Glomerular visceral epithelial cell (primary cell): ENCODE measurements around the gene LBX1.

Source experiments
- DNase-seq: peaks from one replicate; pipeline ENCODE4 v3.0.0-alpha.2; 2016; ENCODE audit errors: extremely low spot score

The LBX1 gene

GRCh38 chr10:101224910-101225823 is 4.1 kb downstream of the LBX1 start:
- DNase-seq, result no peak

GRCh38 chr10:101224060-101224909 is 5.0 kb downstream of the LBX1 start:
- no peak for DNase-seq

GRCh38 chr10:101223274-101224059 is 5.8 kb downstream of the LBX1 start:
- DNase-seq, result no peak

DNA sequence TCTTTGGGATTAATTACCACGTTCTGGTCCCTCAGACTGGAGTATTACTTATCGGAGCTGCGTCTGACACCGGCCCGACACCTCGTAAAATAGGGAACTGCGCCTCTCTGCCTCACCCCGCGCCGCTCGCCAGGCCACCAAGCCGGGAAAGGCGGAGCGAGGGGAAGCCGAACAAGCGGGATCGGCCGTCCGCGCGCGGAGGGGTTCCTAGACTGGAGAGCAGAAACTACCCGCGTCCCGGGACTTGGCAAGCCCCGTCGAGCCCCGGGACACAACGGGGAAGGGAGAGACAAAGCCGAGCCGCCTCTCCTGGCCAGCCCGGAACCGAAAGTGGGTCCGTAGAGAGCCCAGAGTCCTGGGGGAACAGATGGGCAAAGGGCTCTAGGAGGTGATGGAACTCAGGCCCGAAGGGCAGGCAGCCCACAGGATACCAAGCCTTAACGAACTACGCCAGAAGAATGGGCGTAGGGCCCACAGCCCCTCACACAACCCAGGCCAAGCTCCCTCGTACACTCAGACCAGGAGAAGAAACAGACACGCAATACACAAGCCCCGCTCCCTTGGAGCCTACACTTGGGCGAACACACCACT is 6.5 kb downstream of the LBX1 start:
- no peak for DNase-seq

DNA sequence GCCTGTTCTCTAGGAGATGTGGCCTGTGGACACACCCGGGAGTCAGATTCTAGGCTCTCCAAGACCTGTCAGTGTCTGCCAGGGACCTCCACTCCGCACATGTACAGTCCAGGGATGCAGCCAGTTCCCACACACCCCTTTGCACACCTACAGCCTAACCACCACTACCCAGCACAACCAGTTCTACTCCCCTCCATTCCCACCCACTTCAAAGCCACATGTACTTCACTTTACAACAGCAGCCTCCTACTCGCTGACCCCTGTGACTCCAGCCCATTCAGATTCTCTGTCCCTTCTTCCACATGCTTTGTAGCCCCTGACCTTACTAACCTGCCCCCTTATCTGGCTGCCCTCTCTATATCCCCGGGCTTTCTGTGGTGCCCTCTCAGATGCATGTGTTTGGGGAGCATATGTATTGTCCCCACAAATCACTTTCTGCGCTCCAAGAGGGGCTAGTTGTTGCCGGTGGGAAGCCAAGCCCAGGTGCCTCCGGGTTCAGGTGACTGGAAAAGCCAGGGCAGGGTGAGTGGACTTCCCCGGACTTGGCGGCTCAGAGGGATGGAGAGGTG is 7.2 kb downstream of the LBX1 start:
- DNase-seq, result no peak

DNA sequence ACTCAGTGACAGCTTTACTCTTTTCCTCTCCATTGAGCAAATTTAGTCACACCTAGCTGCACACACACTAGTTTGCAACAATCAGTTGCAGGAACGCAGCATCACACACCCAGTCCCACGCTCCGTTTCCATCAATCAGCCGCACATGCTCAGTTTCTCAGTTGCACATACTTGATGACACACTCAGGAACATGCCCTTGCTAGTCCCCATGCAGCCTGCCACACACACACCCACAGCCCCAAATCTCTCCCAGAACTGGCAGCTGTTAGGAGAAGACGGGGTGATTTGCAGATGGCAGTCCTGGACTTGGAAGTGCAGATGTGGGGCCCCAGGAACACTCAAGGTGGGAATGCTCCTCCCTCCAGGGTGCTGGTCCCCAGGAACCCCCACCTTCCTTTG is 7.7 kb downstream of the LBX1 start:
- no peak for DNase-seq

GRCh38 chr10:101219946-101220451 is 9.3 kb downstream of the LBX1 start:
- DNase-seq, result no peak

DNA sequence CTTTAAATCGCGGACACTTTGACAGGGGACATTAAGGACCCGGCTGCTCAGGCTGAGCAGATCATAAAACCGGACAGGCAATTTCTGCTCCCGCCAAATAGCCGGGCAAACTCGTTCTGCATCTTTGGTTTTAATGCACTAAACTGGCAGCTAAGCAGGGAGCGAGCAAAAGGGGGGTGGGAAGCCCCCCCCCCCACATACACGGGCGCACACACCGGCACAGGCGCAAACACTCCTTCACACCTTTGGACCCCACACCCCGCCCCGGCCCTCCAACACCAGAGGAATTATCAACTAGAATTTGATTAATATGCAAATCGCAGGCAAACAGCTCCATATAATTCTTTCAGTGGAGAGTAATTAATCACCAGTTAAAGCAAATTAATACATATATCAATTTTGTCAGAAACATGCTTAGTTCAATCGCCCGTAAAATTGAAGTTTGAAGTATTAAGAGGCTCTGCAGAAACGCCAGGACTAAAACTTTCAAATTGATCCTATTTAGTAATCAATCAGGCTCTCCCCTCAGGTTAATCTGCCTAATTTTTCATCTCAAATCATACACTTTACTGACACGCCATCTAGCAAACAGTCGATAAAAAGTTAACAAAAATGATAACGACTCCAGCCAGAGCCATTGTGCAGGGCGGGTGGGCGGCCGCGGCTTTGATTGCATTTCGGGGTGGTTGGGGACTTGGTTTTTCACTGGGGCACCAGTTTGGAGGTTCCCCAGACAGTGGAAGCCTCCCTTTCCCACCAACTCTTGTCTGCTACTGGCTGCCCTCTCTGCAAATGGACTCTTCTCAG is 9.9 kb downstream of the LBX1 start:
- DNase-seq, result no peak

DNA sequence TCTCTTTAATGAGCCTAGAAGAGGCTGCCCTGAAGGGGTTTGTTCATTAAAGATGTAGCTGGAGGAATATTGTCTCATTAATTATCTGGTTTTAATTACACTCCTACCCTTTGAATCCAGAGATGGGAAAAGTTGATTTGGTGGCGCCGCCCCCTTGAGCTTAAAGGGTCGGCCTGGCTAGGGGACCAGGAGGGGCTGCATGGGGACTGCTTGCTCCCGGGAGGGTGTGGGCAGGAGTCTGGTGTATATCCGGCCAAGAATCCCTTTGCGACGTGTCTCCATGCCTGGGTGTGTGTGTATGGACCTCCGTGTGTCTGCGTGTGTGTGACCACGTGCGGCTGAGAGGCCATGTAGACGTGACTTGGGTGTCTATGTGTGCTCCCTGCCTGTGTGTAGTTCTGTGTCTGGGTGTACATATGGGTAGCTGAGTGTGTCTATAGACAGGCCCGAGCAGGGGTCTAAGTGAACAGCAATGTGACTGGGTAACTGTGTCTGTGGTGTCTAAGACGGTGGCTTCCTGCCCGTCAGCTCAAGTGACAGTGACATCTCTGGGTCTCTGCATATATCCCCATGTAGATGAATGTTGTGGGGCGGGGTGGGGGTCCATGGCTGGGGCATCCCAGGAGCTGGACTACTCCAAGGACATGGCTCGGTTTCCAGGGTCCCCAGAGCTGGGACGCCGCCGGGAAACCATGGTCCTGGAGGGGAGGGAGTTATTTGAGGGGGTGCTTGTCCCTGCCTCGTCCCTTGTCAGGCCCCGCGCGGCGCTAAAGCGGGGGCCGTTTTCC is 10.7 kb downstream of the LBX1 start:
- DNase-seq, result no peak

DNA sequence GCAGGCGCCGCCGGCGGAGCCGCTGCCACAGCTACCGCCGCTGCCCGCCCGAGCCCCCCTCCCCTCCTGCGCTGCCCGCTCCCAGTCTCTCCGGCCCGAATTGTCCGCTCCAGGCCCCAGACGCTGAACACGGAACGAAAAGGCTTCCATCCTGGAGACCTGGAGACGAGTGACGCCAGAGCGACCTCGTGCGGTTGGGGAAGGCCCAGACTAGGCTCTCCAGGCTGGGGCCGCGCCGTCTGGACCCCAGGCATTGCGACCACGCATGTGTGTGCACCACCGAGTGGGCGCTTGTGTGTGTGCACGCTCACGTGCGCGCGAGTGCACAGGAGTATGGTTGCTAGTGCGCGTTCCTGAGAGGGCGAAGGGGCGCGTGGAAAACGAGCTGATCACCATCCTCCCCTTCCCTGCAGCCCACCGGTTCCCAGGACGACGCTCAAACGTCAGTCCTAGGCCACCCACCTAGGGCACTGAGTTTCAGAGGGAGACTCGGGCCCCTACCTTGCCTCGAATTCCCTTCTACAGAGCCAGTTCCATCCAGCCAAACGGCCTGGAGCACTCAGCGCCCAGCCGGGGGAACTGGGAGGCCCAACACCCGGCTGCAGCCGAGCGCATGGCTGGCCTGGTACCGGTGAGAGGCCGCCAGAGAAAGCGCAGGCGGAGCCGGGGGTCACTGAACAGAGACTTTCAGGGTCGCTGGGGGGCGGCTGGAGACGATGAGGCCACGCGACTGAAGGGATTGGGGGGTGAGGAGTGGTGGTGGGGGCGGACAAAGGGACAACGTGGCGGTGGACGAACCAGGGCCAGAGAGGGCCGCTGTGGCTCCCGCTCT is 11.6 kb downstream of the LBX1 start:
- DNase-seq, result no peak

GRCh38 chr10:101217044-101217425 is 12.2 kb downstream of the LBX1 start:
- DNase-seq, result no peak

GRCh38 chr10:101216207-101217043 is 12.8 kb downstream of the LBX1 start:
- no peak for DNase-seq

DNA sequence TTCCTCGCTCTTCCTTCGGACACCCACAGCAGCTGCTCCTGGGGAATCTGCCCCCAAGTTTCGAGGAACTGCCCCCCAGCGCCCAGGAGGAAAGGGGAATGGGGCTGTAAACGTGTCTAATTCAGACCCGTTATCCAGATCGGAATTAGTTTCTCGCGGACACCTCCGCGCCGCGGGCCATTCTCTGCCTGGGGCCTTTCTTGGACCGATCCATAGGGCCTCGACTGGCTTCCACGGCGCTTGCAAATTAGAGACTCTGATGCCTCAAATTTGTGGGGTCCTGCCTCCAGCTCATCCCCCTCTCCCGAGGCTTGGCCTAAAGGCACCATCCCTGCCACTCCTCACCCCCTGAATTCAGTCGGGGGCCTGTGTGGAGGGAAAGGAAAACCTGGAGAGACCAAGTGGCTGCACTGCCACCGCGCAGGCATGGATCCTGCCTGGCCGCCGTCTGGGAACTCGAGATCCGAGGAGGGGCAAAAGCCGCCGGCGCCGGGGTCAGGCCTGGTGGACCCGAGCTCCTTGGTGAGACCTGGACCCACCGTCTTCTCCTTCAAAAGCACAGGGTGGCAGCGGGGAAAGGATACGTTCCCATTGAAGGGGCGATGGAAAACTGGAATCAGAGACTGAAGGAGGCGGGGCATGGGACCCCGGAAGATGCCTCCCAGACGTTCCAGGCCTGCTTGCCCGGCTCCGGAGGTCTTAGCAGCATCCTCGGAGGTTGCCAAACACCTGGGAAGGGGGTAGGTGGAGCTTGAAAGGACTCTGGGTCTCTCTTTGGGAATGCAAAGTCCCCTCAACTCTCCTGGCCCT is 13.7 kb downstream of the LBX1 start:
- no peak for DNase-seq

- DNase-seq, result peak; percentile 68
Measured at GRCh38 chr10:101214446-101215396, 14.5 kb downstream of the LBX1 start.

DNA sequence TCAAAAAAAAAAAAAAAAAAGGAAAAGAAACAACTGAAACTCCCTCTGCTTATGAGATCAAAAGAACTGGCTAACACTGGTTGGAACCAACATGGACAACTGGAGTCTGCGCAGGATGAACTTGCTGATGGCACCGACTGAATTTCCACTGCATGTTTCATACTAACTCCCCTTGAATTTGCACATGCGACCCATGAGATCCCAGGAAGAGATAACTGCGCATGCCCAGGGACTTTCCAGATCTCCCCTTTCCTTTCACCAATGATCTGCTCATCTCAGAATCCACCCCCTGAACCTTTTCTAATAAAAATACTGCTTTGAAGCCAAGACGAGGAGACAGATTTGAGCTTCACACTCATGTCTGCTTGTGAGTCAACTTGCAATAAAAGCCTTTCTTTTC is 20.7 kb downstream of the LBX1 start:
- no peak for DNase-seq

- no peak for DNase-seq
Measured at GRCh38 chr10:101207026-101207425, 22.2 kb downstream of the LBX1 start.
